GM18505 (cell line): ENCODE measurements around the gene MGRN1.

Source experiments
- ATAC-seq: cut with Tn5 transposase; IDR thresholded peaks from one replicate; pipeline ENCODE4 v1.9.1; 2021; ENCODE audit not compliant: unreplicated experiment
- POLR2A ChIP-seq: IDR thresholded peaks from 4 replicates; pipeline ENCODE4 v1.6.1; 2011; ENCODE audit warnings: borderline replicate concordance; ENCODE audit not compliant: insufficient read depth, insufficient read length; ENCODE audit errors: extremely low read depth

Gene MGRN1

DNA sequence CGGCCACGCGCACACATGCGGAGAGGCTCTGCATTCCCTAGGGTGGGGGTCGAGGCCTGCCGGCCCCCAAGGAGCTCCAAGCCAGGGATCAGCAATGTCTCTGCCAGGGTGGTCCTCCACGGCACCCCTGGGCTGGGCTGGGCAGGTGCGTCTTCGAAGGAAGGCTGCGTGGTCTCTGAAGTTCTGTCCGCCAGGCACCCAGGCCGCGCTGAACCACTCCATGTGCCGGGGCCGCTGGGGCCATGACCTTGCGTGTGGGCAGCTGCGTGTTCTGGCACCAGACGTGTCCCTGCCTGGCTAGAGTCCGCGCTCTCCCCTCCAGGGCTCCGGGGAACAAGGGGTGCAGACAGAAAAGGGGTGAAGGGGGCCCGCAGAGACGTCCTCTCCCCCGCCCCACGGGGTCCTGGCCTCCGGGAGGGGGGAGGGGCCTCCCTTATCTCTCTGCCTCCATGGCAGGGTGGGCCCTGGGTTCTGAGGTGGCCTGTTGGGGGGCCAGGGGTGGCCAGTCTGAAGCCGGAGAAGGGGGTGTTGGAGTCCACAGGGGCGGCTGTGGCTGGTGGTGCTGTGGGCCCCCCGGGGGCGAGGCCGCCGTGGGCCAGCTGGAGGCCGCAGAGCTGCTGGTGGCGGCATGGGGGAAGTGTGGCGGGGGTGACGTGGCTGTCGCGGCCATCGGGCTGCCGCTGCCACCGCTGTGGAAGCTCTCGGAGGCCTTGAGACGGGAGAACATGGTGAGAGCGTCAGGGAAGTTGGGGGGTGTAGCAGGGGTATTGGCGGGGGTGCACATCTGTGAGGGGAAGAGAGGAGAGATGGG lies 15.2 kb upstream of the MGRN1 start:
- no peak for TF ChIP-seq POLR2A
- ATAC-seq = no peak

DNA sequence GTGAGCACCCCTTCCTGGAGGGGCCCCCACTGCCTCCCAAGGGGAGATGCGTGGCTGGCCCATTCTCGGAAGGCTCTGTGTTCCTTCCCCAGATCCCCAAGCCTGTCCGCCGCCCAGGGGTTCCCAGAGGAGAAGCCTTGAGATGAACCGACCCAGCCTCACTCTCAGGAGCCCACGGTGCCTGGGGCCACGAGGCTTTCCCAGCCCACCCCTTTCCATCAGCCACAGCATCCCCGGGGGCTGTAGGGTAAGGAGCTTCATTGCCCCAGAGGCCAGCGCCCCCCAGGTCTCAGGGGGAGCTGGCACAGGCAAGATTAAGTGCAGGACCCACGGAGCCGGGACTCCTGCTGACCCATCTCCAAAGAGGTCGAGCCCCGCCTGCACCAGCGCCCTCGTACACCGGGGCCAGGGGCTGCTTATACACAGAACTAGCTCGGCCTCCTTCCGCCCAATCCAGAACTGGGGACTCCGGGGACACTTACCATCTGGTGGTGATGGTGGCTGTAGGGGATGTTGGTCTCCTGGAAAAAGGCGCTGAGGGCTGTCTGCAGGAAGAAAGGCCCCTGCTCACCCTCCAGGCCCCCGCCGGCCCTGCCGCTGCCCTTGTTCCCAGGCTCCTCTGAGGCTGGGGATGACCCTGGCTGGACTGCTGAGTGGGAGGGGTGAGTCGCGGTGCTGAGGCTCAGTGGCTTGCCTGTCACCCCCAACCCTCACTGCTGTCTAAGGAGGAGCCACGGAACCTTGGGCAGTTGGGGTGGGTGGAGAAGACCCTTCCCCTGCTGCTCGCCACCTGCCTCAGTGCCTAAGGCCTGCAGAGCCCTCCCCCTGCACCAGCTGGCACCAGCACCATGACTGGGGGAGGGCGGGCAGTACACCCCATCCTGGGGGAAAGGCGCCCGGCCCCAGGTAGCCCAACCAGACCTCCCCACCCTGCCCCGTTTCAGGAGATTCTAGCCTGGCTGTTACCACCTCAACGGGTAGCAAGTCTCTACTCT lies 14.3 kb upstream of the MGRN1 start:
- no peak for ATAC-seq
- no peak for TF ChIP-seq POLR2A

GRCh38 chr16:4611337-4612021 lies 13.1 kb upstream of the MGRN1 start:
- no peak for ATAC-seq
- TF ChIP-seq POLR2A = no peak

- no peak for TF ChIP-seq POLR2A
- ATAC-seq = no peak
Observed at GRCh38 chr16:4612474-4612931, 12.1 kb upstream of the MGRN1 start.

GRCh38 chr16:4612977-4613635 lies 11.5 kb upstream of the MGRN1 start:
- no peak for ATAC-seq
- no peak for TF ChIP-seq POLR2A

- TF ChIP-seq POLR2A = no peak
- ATAC-seq = no peak
Observed at GRCh38 chr16:4613636-4614570, 10.7 kb upstream of the MGRN1 start.

DNA sequence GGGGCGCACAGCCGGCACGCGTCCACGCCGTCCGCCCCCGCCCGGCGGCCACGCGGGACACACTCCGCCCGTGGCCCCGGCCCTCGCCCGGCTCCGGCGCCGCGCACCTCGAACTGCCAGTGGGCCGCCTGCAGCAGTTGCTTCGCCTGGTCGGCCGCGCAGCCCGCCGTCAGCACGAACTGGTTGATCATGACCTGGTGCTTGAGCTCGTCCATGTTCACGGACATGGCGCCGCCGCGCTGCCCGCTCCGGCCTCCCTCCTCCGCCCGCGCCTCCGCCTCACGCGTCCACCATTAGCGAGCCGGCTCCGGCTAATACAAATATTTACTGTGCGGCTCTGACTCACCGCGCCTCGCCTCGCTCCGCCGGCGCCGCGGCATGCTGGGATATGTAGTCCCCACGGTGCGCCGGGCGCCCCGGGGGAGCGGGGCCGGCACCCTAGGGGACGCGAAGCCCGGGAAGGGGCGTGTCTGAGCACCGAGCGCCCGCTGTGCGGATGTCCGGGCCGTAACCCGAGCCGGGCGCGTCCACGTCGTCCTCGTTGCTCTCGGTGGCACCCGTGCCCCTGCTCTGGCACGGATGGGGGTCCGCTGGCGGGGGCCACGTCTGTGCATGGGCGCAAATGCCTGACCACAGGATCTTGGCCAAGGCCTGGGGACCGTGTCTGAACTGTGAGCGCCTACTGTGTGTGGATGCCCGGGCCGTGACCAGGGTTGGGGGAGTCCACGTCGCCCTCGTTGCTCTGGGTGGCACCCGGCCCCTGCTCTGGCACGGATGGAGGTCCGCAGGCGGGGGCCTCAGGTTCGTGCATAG lies 9.8 kb upstream of the MGRN1 start, which contains the start of gene UBALD1:
Gene UBALD1, minus strand, starts transcription at position 318 of the 813 bp plus-strand sequence. Its CDS starts 91 bp downstream, at position 227.
- peak; percentile 54 for ATAC-seq
- peak; percentile 86 for TF ChIP-seq POLR2A

- no peak for ATAC-seq
- TF ChIP-seq POLR2A = no peak
Observed at GRCh38 chr16:4615384-4616046, 9.1 kb upstream of the MGRN1 start.

- peak; percentile 71 for TF ChIP-seq POLR2A
- peak; percentile 69 for ATAC-seq
Observed at GRCh38 chr16:4616047-4616811, 8.4 kb upstream of the MGRN1 start.

DNA sequence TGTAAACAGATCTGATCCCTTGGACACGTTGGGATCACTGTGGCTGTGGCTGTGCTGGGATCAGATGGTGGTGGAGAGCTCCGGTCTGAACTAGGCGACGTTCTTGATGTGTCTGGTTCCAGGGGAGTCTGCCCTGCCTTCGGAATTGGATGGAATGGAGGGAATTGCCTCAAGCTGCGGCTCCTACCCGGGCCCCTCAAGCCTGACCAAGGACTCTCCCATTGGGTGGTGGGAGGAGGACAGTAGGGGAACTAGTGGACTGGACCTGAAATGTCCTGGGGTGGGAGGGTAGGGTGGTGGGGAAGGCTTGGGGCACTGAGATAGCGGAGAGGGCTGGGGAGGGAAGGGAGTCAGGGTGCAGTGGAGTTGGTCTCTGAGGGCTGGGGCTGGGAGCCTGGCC lies 6.7 kb upstream of the MGRN1 start:
- no peak for ATAC-seq
- TF ChIP-seq POLR2A = no peak
